Measurements from ENCODE around the gene UBE2O. TPM values are rescaled to one million over a fixed set of nuclear protein-coding genes. Genes with fewer than 3 reads are reported as not detected.

The UBE2O gene
- polyA plus RNA-seq, 1 of the 3 experiments (the other 2 are of a cell fraction), result 25.4 TPM

- H3K4me2 ChIP-seq, result no peak overlapping the region
- no peaks in the 10 kb centered on the region for H4K20me1 ChIP-seq (ENCODE audit: insufficient read depth)
- H3K4me3 ChIP-seq (ENCODE audit: low read depth in 2 of 2, low read length in 1 of 2), result no peak overlapping the region
- peaks cover 0 to 15% of the 10 kb centered on the region in 2 experiments; a peak in 1 of 4 replicates for H3K4me1 ChIP-seq (ENCODE audit: control insufficient read depth in 1 of 2, insufficient read depth in 2 of 2, low read depth in 1 of 2, low read length in 1 of 2)
- H3K36me3 ChIP-seq (replicated peaks in 1 of 2; ENCODE audit: control insufficient read depth in 1 of 2, insufficient read depth in 2 of 2, low read length in 1 of 2), result no peaks in the 10 kb centered on the region
- CTCF ChIA-PET, result interaction anchor here (1.8 to 56.8 kb wide), 3 partner anchors 2 to 59 kb away, joined by 5 to 1687 read pairs (median 1687); partner anchors contain the start of genes AANAT, RHBDF2 and UBE2O
- no peaks in the 10 kb centered on the region for H3K9me3 ChIP-seq
- no peak overlapping the region for H2AFZ ChIP-seq (ENCODE audit: low read depth)
- no peak overlapping the region for H3K9ac ChIP-seq
- TF ChIP-seq REST (IDR thresholded peaks at IDR 0.05; ENCODE audit: low read depth, low read length) (no peak), POLR2AphosphoS5 (IDR thresholded peaks at IDR 0.05; ENCODE audit: low read depth, low read length) (no peak), RCOR1 (IDR thresholded peaks at IDR 0.05; ENCODE audit: low read length) (no peak), MEF2A (IDR thresholded peaks at IDR 0.05; ENCODE audit: borderline replicate concordance, low read depth) (no peak), FOXJ3 (CRISPR knock-in tag; IDR thresholded peaks at IDR 0.05) (no peak), EZH2phosphoT487 (IDR thresholded peaks at IDR 0.05; ENCODE audit: borderline replicate concordance, low read depth) (no peak), TAF1 (IDR thresholded peaks at IDR 0.05; ENCODE audit: borderline replicate concordance, low read depth, low read length) (no peak)
- peaks cover 8% of the 10 kb centered on the region for H3F3A ChIP-seq (replicated peaks; ENCODE audit: insufficient read depth)
- WGBS (ENCODE audit: low lambda C conversion rate), result 98% methylated on average over 22 of the region's 22 CpGs
- POLR2A ChIA-PET, result no interaction called here
- DNase-seq, result no peak
- no peaks in the 10 kb centered on the region for H3K9me2 ChIP-seq
- no peaks in the 10 kb centered on the region for H3K79me2 ChIP-seq (ENCODE audit: insufficient read depth)
- no peaks in the 10 kb centered on the region for H3K27me3 ChIP-seq (ENCODE audit: insufficient read depth)
- H3K27ac ChIP-seq (ENCODE audit: low read depth in 2 of 2, low read length in 1 of 2), result no peak overlapping the region
Observed at GRCh38 chr17:76487451-76488192, 34.7 kb upstream of the UBE2O start.

GRCh38 chr17:76485569-76485968 lies 32.6 kb upstream of the UBE2O start:
- Histone ChIP-seq H3K9me3 (no peaks in the 10 kb centered on the region), H3K9ac (no peak overlapping the region), H3K4me2 (no peak overlapping the region), H3K79me2 (ENCODE audit: insufficient read depth) (no peaks in the 10 kb centered on the region), H3K27ac (ENCODE audit: low read depth in 2 of 2, low read length in 1 of 2) (no peak overlapping the region), H4K20me1 (ENCODE audit: insufficient read depth) (no peaks in the 10 kb centered on the region), H3K9me2 (no peaks in the 10 kb centered on the region), H3K4me1 (ENCODE audit: control insufficient read depth in 1 of 2, insufficient read depth in 2 of 2, low read depth in 1 of 2, low read length in 1 of 2) (no peaks in the 10 kb centered on the region; a peak in 1 of 4 replicates), H3F3A (replicated peaks; ENCODE audit: insufficient read depth) (peaks cover 8% of the 10 kb centered on the region), H3K27me3 (ENCODE audit: insufficient read depth) (no peaks in the 10 kb centered on the region), H2AFZ (ENCODE audit: low read depth) (no peak overlapping the region), H3K4me3 (ENCODE audit: low read depth in 2 of 2, low read length in 1 of 2) (no peak overlapping the region), H3K36me3 (replicated peaks in 1 of 2; ENCODE audit: control insufficient read depth in 1 of 2, insufficient read depth in 2 of 2, low read length in 1 of 2) (peaks cover 0 to 2% of the 10 kb centered on the region in 2 experiments)
- no peak for DNase-seq
- POLR2A ChIA-PET, result interaction anchor here (0.7 kb wide), 1 partner anchor 8 kb away, joined by 4 read pairs; no protein-coding TSS in a partner anchor
- CTCF ChIA-PET, result interaction anchor here (1.0 to 56.8 kb wide), 4 partner anchors 4 to 61 kb away, joined by 4 to 1687 read pairs (median 846); partner anchors contain the start of genes AANAT, RHBDF2 and UBE2O
- 90% methylated on average over 11 of the region's 11 CpGs for WGBS (ENCODE audit: low lambda C conversion rate)
- TF ChIP-seq FOXJ3 (CRISPR knock-in tag; IDR thresholded peaks at IDR 0.05) (no peak), RAD21 (IDR thresholded peaks at IDR 0.05; ENCODE audit: low read length) (no peak), RFX5 (IDR thresholded peaks at IDR 0.05; ENCODE audit: low read length) (no peak), IRF3 (IDR thresholded peaks at IDR 0.05; ENCODE audit: low read depth, low read length) (no peak), PBX3 (IDR thresholded peaks at IDR 0.05) (no peak), POLR2AphosphoS5 (IDR thresholded peaks at IDR 0.05; ENCODE audit: low read depth, low read length) (no peak), GABPA (IDR thresholded peaks at IDR 0.05; ENCODE audit: low read depth) (no peak), MAX (IDR thresholded peaks at IDR 0.05; ENCODE audit: low read depth) (no peak), ZBTB33 (IDR thresholded peaks at IDR 0.05; ENCODE audit: borderline replicate concordance, low read depth) (no peak), EZH2phosphoT487 (IDR thresholded peaks at IDR 0.05; ENCODE audit: borderline replicate concordance, low read depth) (no peak), NRF1 (IDR thresholded peaks at IDR 0.05; ENCODE audit: low read depth, low read length) (no peak), USF2 (IDR thresholded peaks at IDR 0.05; ENCODE audit: borderline replicate concordance, low read depth, low read length) (no peak)

Measured in SK-N-SH (cell line).